HG03139 (cell line): Measurements from ENCODE around the gene NT5C1A.

Experiments used
- ATAC-seq: cut with Tn5 transposase; IDR thresholded peaks from one replicate; pipeline ENCODE4 v1.9.1; 2021; ENCODE audit not compliant: unreplicated experiment

The NT5C1A gene

DNA sequence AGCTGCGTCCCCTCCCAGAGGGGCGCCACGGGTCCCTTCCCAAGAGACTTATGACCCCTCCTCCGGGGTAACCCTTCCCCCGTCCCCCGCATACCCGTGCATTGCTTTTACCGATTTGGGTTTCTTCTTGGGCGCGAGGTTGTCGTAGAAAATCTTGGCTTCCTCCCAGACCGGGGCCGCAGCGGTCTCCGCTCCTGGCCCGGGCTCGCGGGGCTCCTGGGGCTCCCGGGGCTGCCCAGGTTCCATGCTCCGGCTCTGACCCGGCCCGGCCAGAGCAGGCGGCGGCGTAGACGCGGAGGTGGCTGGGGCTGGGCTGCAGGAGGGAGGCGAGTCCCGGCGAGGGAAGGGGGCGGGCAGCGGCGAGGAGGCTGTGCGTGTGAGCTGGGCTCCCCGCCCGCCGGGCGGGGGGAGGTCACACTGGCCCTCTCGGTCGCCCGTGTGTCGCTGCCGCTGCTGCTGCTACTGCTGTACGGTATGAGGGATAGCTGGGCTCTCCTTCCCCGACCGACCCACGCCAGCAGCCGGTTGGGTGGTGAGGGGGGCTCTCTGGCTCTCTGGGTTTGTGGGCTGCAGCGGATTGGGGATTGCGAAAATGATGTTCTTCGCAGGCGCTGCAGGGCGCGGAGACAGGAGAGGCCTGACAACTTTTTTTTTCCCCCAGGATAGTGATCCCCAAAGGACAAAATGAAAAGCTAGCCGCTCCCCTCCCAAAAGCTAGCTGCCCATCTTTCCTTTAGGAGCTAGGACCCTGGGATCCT, at the start of gene NT5C1A:
TSS of gene NT5C1A (minus strand) at position 315 of the 758 bp plus-strand sequence. CDS start at position 246, 69 bp downstream.
- ATAC-seq = no peak

DNA sequence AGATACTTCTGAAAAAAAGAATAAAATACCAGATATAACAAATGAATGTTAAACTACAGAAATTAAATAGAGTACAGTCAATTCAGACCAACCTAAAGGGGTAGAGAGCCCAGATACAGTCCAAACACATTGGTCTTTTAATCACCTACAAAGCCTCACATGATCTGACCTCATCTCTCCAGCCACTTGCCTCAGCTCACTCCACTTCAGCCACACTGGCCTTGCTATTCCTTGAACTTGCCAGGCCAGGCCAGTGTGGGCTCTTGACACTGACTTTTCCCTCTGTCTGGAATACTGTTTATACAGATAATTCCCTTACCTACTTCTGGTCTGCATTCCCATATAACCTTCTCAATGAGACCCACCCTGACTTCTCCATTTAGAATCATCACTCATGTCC, 49.8 kb upstream of the NT5C1A start:
- no peak for ATAC-seq

DNA sequence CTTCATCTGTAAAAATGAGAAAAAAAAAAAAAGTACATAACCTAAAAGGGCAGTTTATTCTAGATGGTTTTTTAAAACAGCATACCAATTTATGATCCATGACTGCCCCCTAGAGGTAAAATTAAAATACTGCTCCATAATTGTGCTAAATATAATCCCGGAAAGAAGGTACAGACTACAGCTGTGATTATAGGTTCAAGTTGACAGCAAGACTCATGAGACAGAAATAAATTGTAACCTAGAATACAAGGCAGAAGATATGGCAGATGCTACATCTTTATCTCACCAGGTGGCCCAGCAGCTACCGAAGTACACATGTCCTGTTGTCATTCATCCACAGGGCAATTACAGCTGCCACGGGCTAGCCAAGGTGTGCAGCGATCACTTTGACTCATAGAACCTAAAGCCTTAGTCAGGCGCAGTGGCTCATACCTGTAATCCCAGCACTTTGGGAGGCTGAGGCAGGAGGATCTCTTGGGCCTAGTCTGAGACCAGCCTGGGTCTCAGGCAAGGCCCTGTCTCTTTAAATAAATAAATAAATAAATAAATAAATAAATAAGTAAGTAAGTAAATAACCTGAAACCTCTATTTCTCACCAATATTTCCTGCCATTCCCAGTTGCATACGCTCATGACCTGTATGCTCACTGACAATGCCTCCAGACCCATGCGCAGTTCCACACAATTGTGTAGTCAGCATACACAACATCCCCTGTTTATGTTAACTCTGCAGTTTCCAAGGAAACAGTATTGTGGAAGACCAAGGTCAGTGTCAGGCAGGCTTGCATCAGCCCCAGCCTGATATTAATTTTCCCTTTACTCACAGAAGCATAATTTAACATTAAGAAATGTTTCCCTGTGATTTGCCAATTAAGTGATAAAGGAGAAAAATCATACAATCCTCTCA, 48.4 kb upstream of the NT5C1A start:
- ATAC-seq = no peak

DNA sequence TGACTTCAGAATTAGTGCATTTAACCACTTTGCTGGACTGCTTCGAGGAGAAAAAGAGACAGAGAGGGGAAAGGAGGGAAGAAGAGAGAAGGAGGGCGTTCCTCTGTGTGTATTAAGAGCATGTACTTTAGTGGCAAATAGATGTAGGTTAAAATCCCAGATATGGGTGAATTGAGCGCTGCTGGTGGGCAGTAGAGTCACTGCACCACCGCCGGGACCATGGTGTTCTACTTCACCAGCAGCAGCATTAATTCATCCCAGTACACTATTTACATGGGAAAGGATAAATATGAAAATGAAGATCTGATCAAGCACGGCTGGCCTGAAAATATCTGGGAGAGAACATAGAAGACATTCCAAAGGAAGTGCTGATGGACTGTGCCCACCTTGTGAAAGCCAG, 45.9 kb upstream of the NT5C1A start:
- no peak for ATAC-seq

DNA sequence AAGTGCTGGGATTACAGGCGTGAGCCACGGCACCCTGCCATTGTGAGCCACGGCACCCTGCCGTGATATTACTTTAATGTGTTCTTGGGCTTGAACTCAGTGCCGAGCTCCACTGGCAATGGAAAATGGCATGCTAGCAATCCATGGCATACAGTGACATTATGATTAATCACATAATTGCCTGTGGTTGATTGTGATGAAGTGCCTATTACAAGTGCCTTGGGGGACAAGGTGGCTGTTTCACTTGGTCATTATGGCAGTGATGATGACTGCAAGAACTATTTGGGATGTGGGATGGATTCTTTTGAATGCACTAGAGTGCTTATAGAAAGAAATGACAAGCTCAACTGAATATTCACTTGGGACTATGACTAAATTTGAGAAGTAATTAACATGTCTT, 41.6 kb upstream of the NT5C1A start:
- no peak for ATAC-seq

DNA sequence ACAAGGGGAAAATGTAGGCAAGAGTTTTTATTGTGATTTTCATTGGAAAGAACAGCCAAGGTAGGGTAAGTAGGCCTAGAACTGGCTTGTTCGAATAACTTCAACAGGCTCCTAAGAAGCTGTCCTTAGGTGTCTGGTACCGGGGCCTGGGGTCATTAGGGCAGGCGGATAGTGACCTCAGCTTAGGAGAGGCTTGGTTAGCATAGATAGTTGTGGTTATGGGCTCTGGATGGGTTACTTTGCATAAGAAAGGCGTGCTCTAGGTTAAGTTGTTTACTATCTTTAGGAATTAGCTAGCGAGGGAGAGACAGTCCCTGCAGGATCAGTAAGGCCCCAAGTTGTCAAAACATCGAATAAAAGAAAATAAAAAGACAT, 40.0 kb upstream of the NT5C1A start:
- ATAC-seq = no peak

DNA sequence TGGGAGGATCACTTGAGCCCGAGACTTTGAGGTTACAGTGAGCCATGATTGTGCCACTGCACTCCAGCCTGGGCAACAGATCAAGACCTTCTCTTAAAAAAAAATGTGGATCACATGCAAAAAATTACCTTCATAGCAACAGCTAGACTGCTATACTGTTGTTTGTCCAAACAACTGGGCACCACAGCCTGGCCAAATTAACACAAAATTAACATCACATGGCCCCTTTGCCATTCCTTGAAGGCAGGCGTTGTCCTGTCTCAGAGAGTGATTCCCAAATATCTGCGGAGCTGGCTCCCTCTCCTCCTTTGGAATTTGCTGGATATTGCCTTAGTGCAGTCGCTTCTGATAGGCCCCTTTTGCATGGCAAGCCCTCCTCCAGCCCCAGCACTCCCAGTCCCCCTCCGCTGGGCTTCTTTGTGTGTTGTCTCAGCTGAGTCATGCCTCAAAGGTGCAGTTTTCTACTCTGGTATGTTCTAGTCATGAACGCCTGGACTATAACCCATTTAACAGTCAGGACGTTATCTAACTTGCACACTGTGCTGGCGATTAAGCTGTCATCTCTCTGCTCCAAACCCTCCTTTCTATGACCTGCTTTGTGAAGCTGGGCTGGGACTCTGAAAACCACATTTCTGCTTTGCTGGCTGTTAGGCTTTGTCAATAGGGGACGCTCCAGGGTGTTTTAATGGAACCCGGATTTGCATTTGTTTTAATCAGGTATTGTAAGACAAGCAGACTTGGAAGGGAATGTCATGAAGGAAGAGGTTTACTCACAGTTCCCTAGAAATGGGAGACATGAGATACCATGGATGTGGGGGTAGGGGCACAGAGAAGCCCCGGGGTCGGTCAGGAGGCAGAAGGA, 39.4 kb upstream of the NT5C1A start:
- no peak for ATAC-seq

DNA sequence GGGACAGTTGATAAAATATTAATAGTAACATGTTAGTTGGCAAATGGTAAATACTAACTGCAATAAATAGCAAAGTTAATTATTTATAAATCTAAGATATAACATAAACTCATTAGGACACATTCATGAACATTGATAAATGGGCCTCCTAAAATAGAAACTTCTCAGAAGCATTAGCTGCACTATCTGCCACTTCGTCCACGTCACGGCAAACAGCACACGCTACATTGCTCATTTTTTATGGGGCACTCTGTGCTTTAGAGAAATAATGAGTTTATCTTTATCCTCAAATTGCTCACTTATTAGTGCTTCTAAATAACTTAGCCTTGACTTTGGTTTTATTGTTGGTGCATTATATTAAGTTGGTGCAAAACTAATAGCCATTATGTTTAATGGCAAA, 35.6 kb upstream of the NT5C1A start:
- no peak for ATAC-seq

DNA sequence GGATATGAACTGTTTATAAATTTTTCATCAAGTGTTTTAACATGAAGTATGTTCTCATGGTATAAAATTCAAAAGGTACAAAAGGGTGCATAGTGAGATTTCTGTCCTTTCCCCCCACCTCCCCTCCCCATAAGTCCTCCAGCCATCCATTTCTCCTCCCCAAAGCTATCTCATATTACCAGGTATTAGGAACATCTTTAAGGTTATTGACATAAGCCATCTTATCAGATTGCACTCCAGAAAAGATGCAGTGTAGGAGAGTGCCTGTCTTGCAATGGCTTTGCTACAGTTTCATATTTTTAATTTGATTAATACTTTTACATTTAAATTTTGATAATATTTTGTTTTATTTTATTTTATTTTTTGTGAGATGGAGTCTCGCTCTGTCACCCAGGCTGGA, 32.9 kb upstream of the NT5C1A start:
- ATAC-seq = no peak

DNA sequence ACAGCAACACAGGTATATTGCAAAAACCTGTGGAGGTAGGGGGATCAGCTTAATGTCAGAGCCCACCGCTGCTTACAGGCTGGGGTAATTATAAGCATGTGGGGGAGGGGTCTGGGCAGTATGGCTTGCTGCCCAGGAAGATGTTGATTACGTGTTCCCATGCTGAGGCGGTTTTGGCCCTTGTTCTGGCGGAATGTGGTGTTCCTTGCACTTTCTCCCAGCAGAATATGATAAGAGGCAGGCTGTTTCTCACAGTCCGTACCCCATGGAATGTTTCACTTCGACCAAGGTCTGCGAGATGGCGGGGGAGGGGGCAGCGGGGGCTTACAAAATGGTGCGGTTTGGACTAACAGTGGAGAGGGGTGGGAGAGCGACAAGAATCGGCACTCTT, 29.1 kb upstream of the NT5C1A start:
- no peak for ATAC-seq

DNA sequence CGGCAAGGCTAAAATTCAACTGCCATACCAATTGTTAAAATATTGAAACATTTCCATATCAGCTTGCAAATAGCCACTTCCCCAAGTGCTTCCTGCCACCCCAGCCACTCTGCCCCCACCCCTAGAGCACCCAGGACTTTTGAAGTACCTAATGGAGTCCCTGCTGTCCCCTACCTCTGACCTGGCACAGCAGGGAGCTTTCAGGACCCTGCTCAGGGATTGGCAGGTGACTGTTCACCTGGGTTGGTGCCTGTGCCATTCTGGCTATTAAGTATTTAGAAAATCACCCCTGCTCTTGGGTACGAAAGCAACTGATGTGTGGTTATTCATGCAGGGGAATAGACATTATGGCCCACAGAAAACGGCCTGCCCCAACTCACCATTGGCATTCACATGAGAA, 28.4 kb upstream of the NT5C1A start:
- no peak for ATAC-seq

DNA sequence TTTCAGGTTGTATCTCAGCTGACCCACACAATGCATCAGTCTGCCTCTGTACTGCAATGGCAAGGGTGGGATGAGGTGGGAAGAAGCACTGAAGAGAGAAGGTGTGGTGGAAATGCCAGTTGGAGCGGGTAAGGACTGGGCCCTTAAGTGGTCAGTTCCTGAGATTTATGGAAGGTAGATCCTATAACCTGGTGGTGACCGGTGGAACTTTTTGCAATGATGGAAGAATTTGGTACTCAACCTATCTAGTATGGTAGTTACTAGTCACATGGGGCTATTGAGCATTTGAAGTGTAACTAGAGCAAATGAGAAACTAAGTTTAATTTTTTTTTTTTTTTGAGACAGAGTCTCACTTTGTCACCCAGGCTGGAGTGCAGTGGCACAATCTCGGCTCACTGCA, 27.5 kb upstream of the NT5C1A start:
- no peak for ATAC-seq

DNA sequence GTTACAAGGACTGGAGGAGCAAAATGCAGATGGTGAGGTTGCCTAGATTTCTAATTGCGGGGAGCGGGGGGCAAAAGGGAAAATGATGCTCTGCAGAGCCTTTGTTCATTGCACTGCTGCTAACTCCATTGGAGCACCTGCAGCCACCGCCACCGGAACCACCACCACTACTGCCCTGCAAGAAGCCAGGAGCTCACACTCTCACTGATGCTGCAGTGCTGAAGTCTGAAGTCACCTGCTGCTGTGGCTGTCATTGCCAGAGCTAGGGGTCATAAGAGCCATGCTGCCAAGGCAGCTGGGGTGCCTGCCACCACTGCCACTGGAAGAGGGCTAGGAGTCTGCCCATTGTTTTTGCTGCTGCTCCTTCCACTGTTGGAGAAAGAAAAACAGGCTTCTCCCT, 26.7 kb upstream of the NT5C1A start:
- no peak for ATAC-seq

DNA sequence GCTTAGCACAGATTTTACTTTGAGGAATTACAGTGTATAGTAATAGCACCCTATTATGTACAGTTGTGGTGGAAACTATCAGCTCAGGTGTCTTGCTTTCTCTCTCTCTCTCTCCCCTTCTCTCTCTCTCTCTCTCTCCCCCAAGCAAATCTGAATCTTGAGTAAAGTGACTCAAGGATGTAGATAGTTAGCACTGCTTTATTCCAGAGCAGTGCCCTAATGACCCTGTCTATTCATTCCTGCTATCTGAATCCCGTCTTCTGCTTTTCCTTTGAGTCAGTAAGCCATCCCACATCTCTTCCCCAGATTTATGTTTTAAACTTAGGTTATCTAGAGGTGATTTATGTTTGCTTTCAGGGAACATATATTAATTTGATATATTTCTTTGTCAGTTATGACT, 24.5 kb upstream of the NT5C1A start:
- ATAC-seq = no peak

DNA sequence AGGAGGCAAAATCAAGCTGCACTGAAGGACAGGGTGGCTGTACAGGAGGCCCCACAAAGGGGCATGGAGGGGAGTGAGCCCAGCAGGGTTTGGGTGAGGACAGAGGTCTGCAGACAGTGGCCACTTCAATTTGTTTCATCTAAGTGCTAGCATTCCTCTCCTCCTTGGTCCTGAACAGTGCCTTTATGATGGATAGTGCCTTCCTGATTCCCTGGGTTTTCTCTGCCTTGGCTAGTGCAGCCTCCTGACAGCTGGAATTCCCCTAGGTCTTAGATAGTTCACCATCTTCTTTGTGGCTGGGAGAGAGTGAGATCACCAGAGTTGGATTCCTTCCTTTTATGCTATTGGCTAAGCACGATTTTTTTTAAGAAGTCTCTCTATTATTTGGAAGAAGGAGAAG, 23.1 kb upstream of the NT5C1A start:
- ATAC-seq = no peak

DNA sequence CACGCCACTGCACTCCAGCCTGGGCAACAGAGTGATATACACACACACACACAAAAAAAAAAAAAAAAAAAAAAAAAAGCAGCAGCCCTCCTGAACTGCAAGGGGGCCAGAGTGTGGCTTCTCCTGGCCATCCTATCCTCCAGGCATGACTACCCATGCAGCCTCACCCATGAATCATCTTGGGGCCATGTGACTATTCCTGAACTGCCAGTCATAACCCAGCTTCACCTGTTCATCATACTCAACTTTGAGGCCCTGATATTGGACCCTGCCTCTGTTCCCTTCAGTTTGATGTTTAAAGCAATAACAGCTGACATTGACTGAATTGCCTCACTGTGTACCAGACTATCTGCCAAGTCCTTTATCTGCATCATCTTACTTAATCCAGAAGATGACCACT, 22.1 kb upstream of the NT5C1A start:
- no peak for ATAC-seq

DNA sequence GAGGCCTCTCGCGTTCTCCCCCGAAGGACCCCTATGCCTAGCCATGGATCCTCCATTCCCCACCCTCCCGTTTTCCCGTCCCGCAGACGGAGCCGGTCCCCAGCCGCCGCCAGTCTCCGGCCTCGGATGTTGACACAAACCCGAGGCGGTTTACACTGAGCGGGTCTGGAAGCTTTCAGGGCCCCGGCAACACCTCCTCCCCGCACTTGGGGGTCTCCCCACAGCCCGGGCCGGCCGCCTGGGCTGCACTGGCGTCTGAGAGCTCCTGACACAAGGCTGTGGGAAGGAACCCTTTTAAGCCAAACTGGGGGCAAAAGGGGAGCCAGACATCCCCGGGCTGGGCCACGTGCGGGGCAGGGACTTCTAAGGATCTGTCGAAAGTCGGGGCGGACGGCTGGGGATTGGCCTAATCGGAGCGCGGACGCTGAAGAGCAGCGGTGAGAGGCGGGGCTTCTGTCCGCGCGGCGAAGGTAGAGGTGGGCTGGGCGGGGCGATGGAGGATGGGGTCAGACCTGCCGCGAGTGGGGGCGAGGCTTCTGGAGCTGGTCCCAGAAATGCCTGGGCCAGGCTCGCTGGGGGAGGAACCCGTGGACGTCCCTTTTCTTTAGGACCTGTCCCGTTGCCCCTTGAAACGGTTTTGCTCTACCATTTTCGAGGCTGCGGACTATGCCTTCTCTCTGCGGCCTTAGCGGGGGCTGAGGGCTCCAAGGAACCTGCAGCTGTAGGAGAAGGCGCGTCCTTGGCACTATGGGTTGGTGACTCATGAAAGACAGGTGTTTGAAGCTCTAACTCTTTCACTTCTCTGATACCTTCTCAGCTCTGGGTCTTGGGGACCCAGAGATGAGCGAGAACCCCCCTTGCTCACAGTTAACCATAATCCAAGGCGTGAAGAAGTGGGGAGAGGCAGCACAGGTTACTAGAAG, 20.5 kb upstream of the NT5C1A start:
- ATAC-seq = no peak

DNA sequence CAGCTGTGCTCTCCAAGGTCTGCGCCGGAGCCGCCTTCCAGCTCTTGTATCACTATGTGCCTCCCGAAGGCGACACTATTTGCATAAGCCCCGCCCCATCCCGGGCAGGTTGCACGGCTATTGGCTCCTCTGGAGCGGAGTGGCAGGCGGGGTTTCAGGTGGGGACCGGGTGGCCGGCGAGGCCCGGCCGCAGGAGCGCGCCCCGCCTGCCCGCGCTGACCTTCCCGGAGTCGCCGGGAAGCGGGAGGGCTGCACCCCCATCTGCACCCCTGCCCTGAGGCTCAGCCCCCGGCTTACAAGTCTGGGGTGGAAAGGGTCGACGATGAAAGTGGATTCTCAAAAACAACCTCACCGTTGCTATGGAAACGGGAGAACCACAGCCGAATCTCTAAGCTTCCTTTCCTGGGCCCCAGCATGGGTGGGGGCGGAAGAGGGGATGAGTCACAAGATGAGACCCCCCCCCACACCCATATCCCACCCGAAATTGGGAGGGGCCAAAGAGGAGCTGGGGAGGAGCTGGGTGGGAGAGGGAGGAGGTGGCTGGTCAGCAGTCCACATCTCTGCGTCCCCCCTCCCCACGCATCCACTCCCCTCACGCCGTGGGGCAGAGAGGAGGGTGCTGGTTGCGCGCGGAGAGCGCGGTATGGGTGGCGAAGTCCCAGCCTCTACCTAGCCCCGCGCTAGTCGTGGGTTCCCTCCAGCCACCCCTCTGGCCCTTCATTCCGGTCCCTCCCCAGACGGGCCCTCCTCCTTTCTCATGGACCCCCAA, 19.7 kb upstream of the NT5C1A start, which contains the start of gene HPCAL4:
TSS of gene HPCAL4 (minus strand) at position 51 of the 769 bp plus-strand sequence. CDS start 6,830 bp downstream, outside the sequence.
- ATAC-seq = peak; percentile 77

DNA sequence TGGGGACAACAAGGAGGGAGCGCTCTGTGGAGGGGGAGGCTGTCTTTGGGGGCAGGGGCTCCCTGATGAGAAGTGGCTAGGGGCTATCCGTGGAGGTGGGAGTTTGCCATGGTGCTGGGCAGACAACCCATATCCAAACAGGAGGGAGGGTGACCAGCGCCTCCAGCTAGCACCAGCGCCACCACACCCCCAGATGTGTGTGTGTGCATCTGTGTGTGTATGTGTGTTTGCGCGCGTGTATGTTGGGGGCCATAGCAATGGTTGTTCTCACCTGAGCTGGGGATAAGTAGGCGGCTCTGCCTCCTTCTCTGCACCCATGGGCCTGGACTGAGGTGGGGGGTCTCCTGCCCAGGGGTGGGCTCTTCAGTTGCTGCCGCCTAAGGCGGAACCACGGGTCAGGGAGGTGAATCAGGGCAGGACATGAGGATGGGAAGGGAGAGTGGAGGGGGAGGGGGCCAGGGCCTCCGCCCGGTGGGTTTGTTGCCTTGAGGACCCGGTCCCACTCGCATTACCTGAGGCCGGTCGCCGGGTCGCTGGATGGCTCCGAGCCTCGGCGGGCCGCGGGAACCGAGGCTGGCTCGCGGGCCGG, 19.0 kb upstream of the NT5C1A start:
- no peak for ATAC-seq
